Cortex of kidney (tissue), 1 donor: Measurements from ENCODE around the gene LRP4.

ENCODE experiments used
- DNase-seq: peaks from one replicate; lab custom pipeline; 2025; lab: John Stamatoyannopoulos, UW

The LRP4 gene

GRCh38 chr11:46845740-46846509, 72.4 kb downstream of the LRP4 start, which contains the start of gene CKAP5:
CKAP5 (minus strand) TSS chr11:46846280; CDS start chr11:46821231, 25,049 bp downstream.
- DNase-seq = no peak

GRCh38 chr11:46845440-46845739, 73.0 kb downstream of the LRP4 start:
- no peak for DNase-seq

- no peak for DNase-seq
Measured at GRCh38 chr11:46840116-46840515, 78.2 kb downstream of the LRP4 start.

- DNase-seq = no peak
Measured at GRCh38 chr11:46838501-46838900, 79.8 kb downstream of the LRP4 start.

- no peak for DNase-seq
Measured at GRCh38 chr11:46837860-46838259, 80.5 kb downstream of the LRP4 start.

- no peak for DNase-seq
Measured at GRCh38 chr11:46836870-46837269, 81.5 kb downstream of the LRP4 start.

- DNase-seq = no peak
Measured at GRCh38 chr11:46836431-46836830, 81.9 kb downstream of the LRP4 start.

- DNase-seq = no peak
Measured at GRCh38 chr11:46835897-46836296, 82.5 kb downstream of the LRP4 start.

GRCh38 chr11:46834821-46835220, 83.5 kb downstream of the LRP4 start:
- DNase-seq = no peak

GRCh38 chr11:46832511-46833214, 85.7 kb downstream of the LRP4 start:
- DNase-seq = no peak

- no peak for DNase-seq
Measured at GRCh38 chr11:46827995-46828394, 90.4 kb downstream of the LRP4 start.

GRCh38 chr11:46826310-46827044, 91.9 kb downstream of the LRP4 start:
- no peak for DNase-seq

GRCh38 chr11:46808799-46809431, 109.4 kb downstream of the LRP4 start:
- no peak for DNase-seq
